ENCODE results near the gene ERAL1. TPM values are rescaled to one million over a fixed set of nuclear protein-coding genes. Genes with fewer than 3 reads are reported as not detected.

Gene ERAL1
- total RNA-seq, 1 donor from 2014 or later: 51.1 TPM

DNA sequence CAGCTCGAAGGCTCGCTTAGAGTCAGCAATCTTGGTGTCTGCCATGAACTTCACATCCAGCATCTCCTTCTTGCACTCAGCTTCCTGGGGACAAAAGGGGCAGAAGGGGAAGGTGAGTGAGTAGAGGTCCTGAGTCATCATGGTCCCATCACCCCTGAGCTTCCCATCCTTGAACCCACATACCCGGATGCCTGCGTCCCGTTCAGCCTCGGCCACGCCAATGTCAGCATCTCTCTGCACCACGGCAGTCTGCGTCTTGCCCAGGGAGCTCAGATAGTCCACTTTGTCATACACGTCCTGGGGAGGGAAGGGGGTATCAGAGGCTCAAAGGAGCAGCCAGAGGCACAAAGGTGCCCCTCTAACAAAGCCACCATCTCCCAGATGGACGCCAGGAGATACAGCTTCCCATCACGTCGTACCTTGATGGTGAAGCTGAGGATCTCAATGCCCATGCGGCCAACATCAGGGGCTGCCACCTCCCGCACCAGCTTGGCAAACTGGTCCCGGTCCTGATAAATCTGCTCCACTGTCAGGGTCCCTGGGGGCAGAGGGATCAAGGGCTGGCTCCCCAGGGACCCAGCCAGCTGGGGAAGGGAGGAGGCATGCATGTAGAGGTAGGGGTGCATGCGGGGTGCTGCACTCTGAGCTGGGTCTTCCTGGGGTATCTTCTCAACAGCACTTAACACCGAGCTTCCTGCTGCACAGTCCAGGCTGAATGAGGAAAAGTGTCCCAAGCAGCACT, 27.5 kb downstream of the ERAL1 start:
- DNase-seq (ENCODE audit: extremely low spot score, unreplicated experiment): no peak
- Mint-ChIP-seq H3K27me3 (no peaks in the 10 kb centered on the region), H3K36me3 (peaks cover 9% of the 10 kb centered on the region), H3K9me3 (no peaks in the 10 kb centered on the region), H3K27ac (no peak overlapping the region), H3K4me1 (ENCODE audit: unreplicated experiment) (no peaks in the 10 kb centered on the region), H3K4me3 (no peak overlapping the region)
- TF ChIP-seq, protein P1, sequence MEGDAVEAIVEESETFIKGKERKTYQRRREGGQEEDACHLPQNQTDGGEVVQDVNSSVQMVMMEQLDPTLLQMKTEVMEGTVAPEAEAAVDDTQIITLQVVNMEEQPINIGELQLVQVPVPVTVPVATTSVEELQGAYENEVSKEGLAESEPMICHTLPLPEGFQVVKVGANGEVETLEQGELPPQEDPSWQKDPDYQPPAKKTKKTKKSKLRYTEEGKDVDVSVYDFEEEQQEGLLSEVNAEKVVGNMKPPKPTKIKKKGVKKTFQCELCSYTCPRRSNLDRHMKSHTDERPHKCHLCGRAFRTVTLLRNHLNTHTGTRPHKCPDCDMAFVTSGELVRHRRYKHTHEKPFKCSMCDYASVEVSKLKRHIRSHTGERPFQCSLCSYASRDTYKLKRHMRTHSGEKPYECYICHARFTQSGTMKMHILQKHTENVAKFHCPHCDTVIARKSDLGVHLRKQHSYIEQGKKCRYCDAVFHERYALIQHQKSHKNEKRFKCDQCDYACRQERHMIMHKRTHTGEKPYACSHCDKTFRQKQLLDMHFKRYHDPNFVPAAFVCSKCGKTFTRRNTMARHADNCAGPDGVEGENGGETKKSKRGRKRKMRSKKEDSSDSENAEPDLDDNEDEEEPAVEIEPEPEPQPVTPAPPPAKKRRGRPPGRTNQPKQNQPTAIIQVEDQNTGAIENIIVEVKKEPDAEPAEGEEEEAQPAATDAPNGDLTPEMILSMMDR (conservative IDR thresholded peaks at IDR 0.05): no peak

DNA sequence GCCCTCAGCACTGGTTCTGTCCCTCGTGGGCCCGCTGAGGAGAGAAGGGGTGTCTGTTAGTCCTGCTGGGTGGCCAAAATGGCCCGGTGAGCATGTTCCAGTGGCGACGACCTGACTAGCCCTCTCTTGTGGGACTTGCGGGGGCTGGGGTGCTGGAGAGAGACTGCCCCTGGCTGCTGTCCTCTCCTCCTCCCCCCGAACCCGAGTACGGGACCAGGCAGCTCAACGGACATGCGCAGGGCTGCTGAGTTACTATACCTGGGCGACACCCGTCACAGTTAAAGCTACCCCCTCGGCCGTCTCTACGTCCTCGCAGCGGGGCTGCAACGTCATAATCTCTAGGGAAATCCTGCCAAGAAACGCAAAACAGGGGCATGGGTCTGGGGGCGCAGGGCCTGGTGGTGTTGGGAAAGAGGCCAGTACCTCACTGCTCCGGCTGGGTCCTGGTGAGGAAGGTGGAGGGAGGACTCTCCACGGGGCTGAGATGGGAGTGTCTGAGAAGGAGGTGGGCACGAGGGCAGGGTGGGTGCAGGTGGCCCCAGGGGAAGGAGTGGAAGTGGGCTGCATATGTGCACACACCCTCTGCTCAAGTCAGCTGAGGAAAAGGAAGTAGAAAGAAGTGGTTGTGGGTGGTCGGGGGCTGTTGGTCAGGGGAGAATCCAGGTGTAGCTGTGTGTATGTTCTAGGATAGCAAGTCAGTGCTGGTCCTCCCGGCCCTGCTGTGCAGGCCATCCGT, 29.3 kb downstream of the ERAL1 start:
- H3K36me3 Mint-ChIP-seq: peaks cover under 1% of the 10 kb centered on the region
- peak overlapping the region; percentile 56 for H3K27ac Mint-ChIP-seq
- H3K9me3 Mint-ChIP-seq: no peaks in the 10 kb centered on the region
- H3K4me1 Mint-ChIP-seq (ENCODE audit: unreplicated experiment): no peaks in the 10 kb centered on the region
- TF ChIP-seq, protein P1 (conservative IDR thresholded peaks at IDR 0.05): no peak
- H3K27me3 Mint-ChIP-seq: no peaks in the 10 kb centered on the region
- no peak for DNase-seq (ENCODE audit: extremely low spot score, unreplicated experiment)
- H3K4me3 Mint-ChIP-seq: no peak overlapping the region

DNA sequence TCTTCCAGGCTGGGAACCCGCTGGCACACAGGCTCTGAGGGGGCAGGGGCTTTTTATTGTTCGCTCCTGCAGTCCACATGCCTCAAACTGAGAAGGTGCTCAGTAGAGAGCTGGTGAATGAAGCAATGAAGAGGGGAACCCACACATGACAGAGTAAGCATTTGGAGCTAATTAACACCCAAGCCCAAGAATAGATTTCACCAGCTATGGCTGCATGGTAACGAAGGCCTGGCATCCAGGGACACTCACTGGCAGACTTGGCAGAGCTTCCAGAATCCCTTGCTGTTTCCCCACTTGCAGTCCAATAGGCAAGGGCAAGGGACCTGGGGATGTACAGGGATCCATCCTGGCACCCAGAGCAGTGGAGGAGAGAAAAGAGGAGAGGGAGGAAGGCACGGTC, 30.5 kb downstream of the ERAL1 start:
- Mint-ChIP-seq H3K4me1 (ENCODE audit: unreplicated experiment) (no peaks in the 10 kb centered on the region), H3K36me3 (peaks cover 3% of the 10 kb centered on the region), H3K27me3 (no peaks in the 10 kb centered on the region), H3K9me3 (no peaks in the 10 kb centered on the region), H3K27ac (no peak overlapping the region), H3K4me3 (no peak overlapping the region)
- no peak for DNase-seq (ENCODE audit: extremely low spot score, unreplicated experiment)
- TF ChIP-seq, protein P1 (conservative IDR thresholded peaks at IDR 0.05): no peak

DNA sequence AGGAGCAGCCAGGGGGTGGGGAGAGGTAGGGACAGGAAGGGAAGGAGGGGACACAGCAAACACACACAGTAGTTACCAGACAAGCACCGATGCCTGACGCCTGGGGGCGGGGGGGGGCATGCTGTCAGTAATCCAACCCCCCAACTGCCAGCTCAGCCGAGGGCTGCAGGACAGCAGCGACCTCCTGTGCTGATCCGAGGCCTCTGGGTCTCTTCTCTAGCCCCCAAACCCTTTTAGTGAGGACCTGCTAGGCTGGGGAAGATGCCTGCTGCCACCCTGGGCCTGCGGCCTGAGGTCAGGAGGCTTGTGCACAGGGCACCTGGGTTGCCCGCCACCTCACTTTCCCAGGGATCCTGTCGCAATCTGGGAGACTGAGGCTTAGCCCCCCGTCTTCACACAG, 31.1 kb downstream of the ERAL1 start:
- TF ChIP-seq, protein P1 (conservative IDR thresholded peaks at IDR 0.05): no peak
- peaks cover under 1% of the 10 kb centered on the region for H3K4me1 Mint-ChIP-seq (ENCODE audit: unreplicated experiment)
- peaks cover 3% of the 10 kb centered on the region for H3K36me3 Mint-ChIP-seq
- H3K4me3 Mint-ChIP-seq: no peak overlapping the region
- H3K27ac Mint-ChIP-seq: no peak overlapping the region
- DNase-seq (ENCODE audit: extremely low spot score, unreplicated experiment): no peak
- no peaks in the 10 kb centered on the region for H3K9me3 Mint-ChIP-seq
- no peaks in the 10 kb centered on the region for H3K27me3 Mint-ChIP-seq

DNA sequence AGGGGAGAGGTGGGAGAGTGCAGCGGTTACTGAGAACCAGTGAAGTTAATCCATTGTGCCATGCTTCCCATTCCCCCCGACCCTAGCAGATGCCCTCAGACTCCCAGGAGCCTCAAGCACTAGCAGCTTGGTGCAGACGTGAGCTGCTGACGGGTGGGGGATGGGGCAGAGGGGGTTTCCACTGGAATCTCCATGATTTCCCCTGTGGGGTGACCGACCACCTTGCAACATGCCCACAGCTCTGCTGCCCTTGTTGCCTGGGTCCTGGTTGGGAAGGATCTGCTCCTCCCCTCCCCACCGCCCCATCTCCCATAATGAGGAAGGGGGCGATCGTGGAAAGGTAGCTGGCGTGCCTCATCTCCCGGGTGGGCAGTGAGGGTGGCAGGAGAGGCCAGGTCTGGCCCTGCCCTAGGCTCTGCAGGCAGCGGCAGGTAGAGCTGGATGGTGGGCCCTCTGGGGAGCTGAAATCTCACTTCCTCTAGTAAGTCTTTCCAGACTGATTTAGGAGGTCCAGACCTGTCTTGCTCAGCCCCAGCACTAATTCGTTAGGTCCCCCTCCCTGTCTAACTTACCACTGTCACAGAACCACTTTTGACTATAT, 33.2 kb downstream of the ERAL1 start:
- no peak overlapping the region for H3K4me3 Mint-ChIP-seq
- H3K27me3 Mint-ChIP-seq: no peaks in the 10 kb centered on the region
- H3K27ac Mint-ChIP-seq: no peak overlapping the region
- TF ChIP-seq, protein P1 (conservative IDR thresholded peaks at IDR 0.05): no peak
- H3K4me1 Mint-ChIP-seq (ENCODE audit: unreplicated experiment): peaks cover 10% of the 10 kb centered on the region
- no peaks in the 10 kb centered on the region for H3K9me3 Mint-ChIP-seq
- peaks cover 3% of the 10 kb centered on the region for H3K36me3 Mint-ChIP-seq
- DNase-seq (ENCODE audit: extremely low spot score, unreplicated experiment): no peak
